Caco-2 (cell line): ENCODE measurements around the gene RAB3GAP2. TPM values are rescaled to one million over a fixed set of nuclear protein-coding genes. Genes with fewer than 3 reads are reported as not detected.

Source experiments
- BruUV-seq: library from RNA; stranded (reverse); fragments of 400-500 nt; replicated peaks from 2 replicates; lab custom pipeline; 2021; lab: Mats Ljungman, UMichigan
- CTCF ChIA-PET: fragments of 300-600 bp; sonication (Branson Sonifier 250); formaldehyde crosslinking; loops from one replicate; lab custom pipeline; 2022; ENCODE audit warnings: antibody characterized with exemption; lab: Charles Lee
- POLR2A ChIA-PET: fragments of 300-600 bp; sonication (Branson Sonifier 250); formaldehyde crosslinking; loops from one replicate; lab custom pipeline; 2022; ENCODE audit warnings: antibody characterized with exemption; lab: Charles Lee
- DNase-seq, 2 experiments: peaks; one replicate each; pipeline versions ENCODE4 v3.0.0 to v3.0.0-alpha.2; 2020 to 2022
- H3K27me3 ChIP-seq: replicated peaks from 2 replicates; pipeline ENCODE4 v1.6.0; 2011; ENCODE audit warnings: low read length; ENCODE audit not compliant: control insufficient read depth, insufficient read depth
- H3K36me3 ChIP-seq: 2 replicates; pipeline ENCODE4 v1.5.1; 2011; ENCODE audit warnings: low read length; ENCODE audit not compliant: control insufficient read depth, insufficient read depth
- H3K4me1 ChIP-seq: fragments of 250-450 bp; sonication (Bioruptor Pico); 2 replicates; pipeline ENCODE4 v1.5.1; 2020; ENCODE audit warnings: mild to moderate bottlenecking
- H3K4me3 ChIP-seq: 2 replicates; pipeline ENCODE4 v1.5.1; 2011; ENCODE audit warnings: low read depth, mild to moderate bottlenecking, control low read depth, low read length
- H3K9me3 ChIP-seq: fragments of 250-450 bp; sonication (Bioruptor Pico); 2 replicates; pipeline ENCODE4 v1.5.1; 2020; ENCODE audit warnings: mild to moderate bottlenecking, moderate library complexity
- H3K27ac Mint-ChIP-seq: one replicate; pipeline ENCODE4 v1.8.0; 2022; ENCODE audit warnings: mixed read lengths; ENCODE audit not compliant: unreplicated experiment
- H3K27me3 Mint-ChIP-seq: one replicate; pipeline ENCODE4 v1.8.0; 2022; ENCODE audit warnings: mixed read lengths; ENCODE audit not compliant: insufficient read depth, unreplicated experiment
- H3K36me3 Mint-ChIP-seq: one replicate; pipeline ENCODE4 v1.8.0; 2022; ENCODE audit warnings: mild to moderate bottlenecking, mixed read lengths; ENCODE audit not compliant: insufficient read depth, unreplicated experiment
- H3K4me1 Mint-ChIP-seq: one replicate; pipeline ENCODE4 v1.8.0; 2022; ENCODE audit warnings: low read depth, mixed read lengths; ENCODE audit not compliant: unreplicated experiment
- H3K4me3 Mint-ChIP-seq: one replicate; pipeline ENCODE4 v1.8.0; 2022; ENCODE audit warnings: mild to moderate bottlenecking, moderate library complexity, mixed read lengths; ENCODE audit not compliant: unreplicated experiment
- H3K9me3 Mint-ChIP-seq: one replicate; pipeline ENCODE4 v1.8.0; 2022; ENCODE audit warnings: mixed read lengths; ENCODE audit not compliant: unreplicated experiment
- intact Hi-C: fragments of 100-400 bp; cut with micrococcal nuclease; formaldehyde crosslinking; loops from one replicate; pipeline ENCODE4 v1.10.0; 2022; ENCODE audit not compliant: unreplicated experiment
- total RNA-seq: library from RNA; stranded (reverse); gene quantifications from 2 replicates; pipeline ENCODE4 v1.2.3, GENCODE V29; 2022
- TF ChIP-seq, protein P1 (sequence below), 2 experiments: fragments of 200-600 bp in 1 of 2; IDR thresholded peaks; 1 replicate in 1 of 2; 2 replicates in 1 of 2; pipeline versions ENCODE4 v1.5.1 to v1.8.0; 2011 to 2022; ENCODE audit warnings: antibody characterized with exemption in 1 of 2, control low read depth in 1 of 2, inconsistent platforms in 1 of 2, low read depth in 1 of 2, low read length in 1 of 2, mild to moderate bottlenecking in 1 of 2, moderate library complexity in 1 of 2; ENCODE audit not compliant: insufficient read depth in 1 of 2, severe bottlenecking in 1 of 2, unreplicated experiment in 1 of 2

Gene RAB3GAP2
- total RNA-seq, 1 experiment from 2014 or later = 41.1 TPM

DNA sequence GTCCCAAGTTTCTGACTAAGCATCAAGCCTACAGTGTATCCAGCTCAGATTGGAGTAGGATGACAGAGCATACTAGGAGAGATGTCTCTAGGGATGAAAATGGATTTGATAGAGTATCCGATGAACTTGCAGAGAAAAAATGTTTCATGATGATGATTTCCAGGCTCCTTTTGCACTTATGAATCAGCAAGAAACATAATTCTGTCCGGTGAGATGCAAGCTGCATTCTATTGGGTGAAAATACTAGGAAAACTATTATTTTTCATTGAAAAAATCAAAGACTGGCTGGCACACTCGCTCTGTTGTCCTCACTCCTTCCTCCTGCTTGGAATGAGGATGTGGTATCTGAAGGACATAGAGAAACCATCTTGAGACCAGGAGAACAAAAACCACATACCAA lies 35.4 kb upstream of the RAB3GAP2 start:
- H3K4me3 Mint-ChIP-seq = no peak overlapping the region
- H3K36me3 Mint-ChIP-seq = no peaks in the 10 kb centered on the region
- ChIA-PET POLR2A (no interaction called here), CTCF (no interaction called here)
- Histone ChIP-seq H3K9me3 (no peaks in the 10 kb centered on the region), H3K4me1 (no peaks in the 10 kb centered on the region), H3K27me3 (0 out of 2 replicates have a peak, but pooled peaks cover 2% of the 10 kb centered on the region), H3K4me3 (no peak overlapping the region), H3K36me3 (no peaks in the 10 kb centered on the region)
- no peaks in the 10 kb centered on the region for H3K4me1 Mint-ChIP-seq
- H3K27me3 Mint-ChIP-seq = peaks cover 21% of the 10 kb centered on the region
- intact Hi-C loops = no loop called here
- BruUV-seq = no TSS peak
- TF ChIP-seq, protein P1, sequence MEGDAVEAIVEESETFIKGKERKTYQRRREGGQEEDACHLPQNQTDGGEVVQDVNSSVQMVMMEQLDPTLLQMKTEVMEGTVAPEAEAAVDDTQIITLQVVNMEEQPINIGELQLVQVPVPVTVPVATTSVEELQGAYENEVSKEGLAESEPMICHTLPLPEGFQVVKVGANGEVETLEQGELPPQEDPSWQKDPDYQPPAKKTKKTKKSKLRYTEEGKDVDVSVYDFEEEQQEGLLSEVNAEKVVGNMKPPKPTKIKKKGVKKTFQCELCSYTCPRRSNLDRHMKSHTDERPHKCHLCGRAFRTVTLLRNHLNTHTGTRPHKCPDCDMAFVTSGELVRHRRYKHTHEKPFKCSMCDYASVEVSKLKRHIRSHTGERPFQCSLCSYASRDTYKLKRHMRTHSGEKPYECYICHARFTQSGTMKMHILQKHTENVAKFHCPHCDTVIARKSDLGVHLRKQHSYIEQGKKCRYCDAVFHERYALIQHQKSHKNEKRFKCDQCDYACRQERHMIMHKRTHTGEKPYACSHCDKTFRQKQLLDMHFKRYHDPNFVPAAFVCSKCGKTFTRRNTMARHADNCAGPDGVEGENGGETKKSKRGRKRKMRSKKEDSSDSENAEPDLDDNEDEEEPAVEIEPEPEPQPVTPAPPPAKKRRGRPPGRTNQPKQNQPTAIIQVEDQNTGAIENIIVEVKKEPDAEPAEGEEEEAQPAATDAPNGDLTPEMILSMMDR (IDR thresholded peaks at IDR 0.05; ENCODE audit: insufficient read depth in 1 of 2, low read depth in 1 of 2, low read length in 1 of 2, severe bottlenecking in 1 of 2, unreplicated experiment in 1 of 2) = no peak
- H3K9me3 Mint-ChIP-seq = peaks cover 20% of the 10 kb centered on the region
- no peak overlapping the region for H3K27ac Mint-ChIP-seq
- no peak for DNase-seq

DNA sequence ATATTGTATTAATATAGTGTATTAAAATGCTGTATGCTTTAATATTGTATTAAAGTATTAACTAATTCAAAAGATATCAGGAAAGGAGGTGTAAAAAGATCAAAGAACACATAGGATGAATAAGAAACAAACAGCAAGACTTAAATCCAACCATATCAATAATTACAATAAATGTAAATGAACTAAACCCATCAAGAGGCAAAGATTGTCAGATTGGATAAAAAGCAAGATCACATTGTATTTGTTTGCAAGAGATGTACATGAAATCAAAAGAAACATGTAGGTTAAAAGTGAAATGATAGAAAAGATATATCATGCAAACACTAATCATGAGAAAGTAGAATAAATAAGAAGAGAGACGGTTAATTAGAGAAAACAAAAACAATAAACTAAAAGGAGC lies 34.1 kb upstream of the RAB3GAP2 start:
- H3K27me3 Mint-ChIP-seq = peaks cover 21% of the 10 kb centered on the region
- Histone ChIP-seq H3K27me3 (0 out of 2 replicates have a peak, but pooled peaks cover 2% of the 10 kb centered on the region), H3K4me1 (no peaks in the 10 kb centered on the region), H3K36me3 (no peaks in the 10 kb centered on the region), H3K4me3 (no peak overlapping the region), H3K9me3 (no peaks in the 10 kb centered on the region)
- intact Hi-C loops = no loop called here
- no peaks in the 10 kb centered on the region for H3K4me1 Mint-ChIP-seq
- peaks cover 16% of the 10 kb centered on the region for H3K9me3 Mint-ChIP-seq
- ChIA-PET POLR2A (no interaction called here), CTCF (no interaction called here)
- no peak overlapping the region for H3K4me3 Mint-ChIP-seq
- H3K27ac Mint-ChIP-seq = no peak overlapping the region
- H3K36me3 Mint-ChIP-seq = no peaks in the 10 kb centered on the region
- TF ChIP-seq, protein P1 (IDR thresholded peaks at IDR 0.05; ENCODE audit: insufficient read depth in 1 of 2, low read depth in 1 of 2, low read length in 1 of 2, severe bottlenecking in 1 of 2, unreplicated experiment in 1 of 2) = no peak
- DNase-seq = no peak
- no TSS peak for BruUV-seq

DNA sequence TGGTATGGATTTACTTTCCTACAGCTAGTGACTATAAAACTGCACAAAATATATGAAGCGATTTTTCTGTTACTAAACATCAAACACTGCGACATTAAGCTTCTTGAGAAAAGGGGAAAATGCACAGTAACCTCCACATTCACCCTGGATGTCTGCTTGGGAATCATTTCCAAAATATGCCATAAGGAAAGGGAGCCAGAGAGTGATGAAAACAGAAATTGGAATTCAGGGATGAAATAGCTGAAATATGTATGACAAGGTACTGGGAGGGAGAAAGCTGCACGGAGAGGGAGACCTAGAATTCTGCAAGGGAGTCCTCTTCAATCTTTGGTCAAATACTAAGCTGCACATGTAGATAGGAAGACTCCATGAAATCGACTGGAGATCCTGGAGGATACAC lies 31.6 kb upstream of the RAB3GAP2 start:
- Mint-ChIP-seq H3K4me3 (no peak overlapping the region), H3K4me1 (peaks cover 5% of the 10 kb centered on the region), H3K27ac (no peak overlapping the region), H3K9me3 (peaks cover 9% of the 10 kb centered on the region), H3K36me3 (no peaks in the 10 kb centered on the region), H3K27me3 (peaks cover 13% of the 10 kb centered on the region)
- Histone ChIP-seq H3K36me3 (no peaks in the 10 kb centered on the region), H3K27me3 (0 out of 2 replicates have a peak, but pooled peaks cover 2% of the 10 kb centered on the region), H3K9me3 (no peaks in the 10 kb centered on the region), H3K4me3 (no peak overlapping the region), H3K4me1 (peaks cover 4% of the 10 kb centered on the region; the same call in 1 of the 2 replicates)
- CTCF ChIA-PET = no interaction called here
- intact Hi-C loops = no loop called here
- POLR2A ChIA-PET = no interaction called here
- no TSS peak for BruUV-seq
- TF ChIP-seq, protein P1 (IDR thresholded peaks at IDR 0.05; ENCODE audit: insufficient read depth in 1 of 2, low read depth in 1 of 2, low read length in 1 of 2, severe bottlenecking in 1 of 2, unreplicated experiment in 1 of 2) = no peak
- no peak for DNase-seq
